AML-193 (cell line): ENCODE data around the gene ESRRB.

Source experiments
- DNase-seq, 2 experiments: peaks; one replicate each; lab custom pipeline; 2025; lab: John Stamatoyannopoulos, UW

The ESRRB gene

DNA sequence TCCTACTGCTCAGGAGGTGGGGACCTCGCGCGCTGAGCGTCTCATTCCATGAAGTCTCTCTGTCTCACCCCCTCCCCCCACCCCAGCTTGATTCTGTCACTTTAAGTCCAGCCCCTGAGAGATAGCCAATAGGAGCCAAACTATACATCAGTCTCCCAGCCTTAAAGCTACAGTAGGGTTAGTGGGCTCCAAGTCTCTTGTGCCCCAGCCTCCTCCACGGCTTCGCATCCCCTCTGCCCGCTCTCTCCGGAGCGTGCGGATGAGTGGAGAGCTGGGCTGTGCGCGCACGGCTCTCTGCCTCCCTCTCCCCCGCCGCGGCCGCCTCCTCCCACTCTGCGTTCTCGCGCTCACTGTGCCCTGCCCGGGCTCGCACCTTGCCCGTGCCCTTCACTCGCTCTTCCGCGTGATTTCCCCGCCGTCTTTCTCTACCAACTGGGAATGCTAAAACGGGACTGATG, at the start of gene ESRRB:
ESRRB (plus strand) TSS at position 191 of the 458 bp plus-strand sequence; CDS start at position 456, 265 bp downstream.
- no peak for DNase-seq

DNA sequence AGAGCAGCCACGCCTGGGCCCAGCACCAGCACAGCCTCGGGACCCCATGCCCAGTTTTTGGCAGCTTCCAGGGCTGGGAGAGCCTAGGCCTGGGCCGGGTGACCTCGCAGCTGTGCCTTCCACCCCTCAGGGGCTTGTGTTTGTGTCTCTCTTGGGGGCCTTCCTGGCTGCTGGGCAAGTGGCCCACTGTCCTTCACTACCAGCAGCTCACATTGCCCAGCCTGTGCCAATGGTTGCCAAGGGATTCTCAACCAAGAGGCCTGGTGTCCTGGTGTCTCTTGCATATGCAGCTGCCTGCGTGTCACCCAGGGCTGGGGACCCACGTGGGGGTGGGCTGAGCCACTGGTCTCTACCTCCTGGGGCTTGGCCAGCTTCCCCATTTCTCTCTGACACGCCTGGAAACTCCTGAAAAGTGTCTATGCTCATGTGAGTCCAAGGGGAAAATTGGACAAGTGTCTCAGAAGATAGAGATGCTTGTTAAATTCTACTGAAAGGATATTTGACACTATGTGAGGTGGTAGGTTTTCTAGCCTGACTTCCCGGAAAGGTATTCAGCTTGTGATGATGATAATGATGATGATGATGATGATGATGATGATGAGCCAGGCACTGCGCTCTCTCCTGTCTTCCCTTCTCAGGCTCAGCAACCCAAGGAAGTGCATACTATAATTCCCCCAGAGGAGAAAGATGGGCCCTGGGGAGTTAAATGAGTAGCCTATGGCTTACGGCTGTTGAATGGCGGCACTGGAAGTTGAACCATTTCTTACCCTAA, 48.8 kb upstream of the ESRRB start:
- no peak for DNase-seq

DNA sequence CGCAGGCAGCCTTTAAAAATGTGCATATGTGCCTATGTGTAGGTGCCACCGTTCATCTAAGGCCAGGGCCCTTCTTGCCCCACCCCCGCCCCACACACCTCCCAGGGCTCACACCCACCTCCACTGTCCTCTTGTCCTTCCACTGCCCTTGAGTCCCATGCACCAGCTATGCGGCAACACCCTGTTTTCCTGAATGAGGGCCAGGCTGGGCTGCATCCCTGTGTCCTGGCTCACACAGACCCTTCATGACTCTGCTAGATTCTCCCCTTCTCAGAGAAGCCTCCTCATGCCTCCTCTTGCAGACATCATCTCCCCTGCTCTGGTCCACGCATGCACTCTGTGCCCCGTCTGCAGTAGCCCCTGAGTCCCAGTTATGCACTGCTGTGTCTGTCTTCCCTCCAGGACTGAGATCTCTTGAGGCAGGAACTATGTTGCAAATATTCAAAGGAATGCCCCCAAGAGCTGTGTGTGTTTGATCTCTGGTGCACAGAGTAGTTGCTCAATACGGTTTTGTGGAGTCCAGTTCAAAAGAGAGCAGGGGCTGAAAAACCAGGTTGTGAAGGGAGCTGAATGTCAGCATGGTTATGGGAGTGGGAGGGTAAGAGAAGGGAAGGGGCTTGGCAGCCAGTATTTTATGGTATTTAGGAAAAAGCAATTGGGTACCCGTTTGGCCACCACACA, 47.3 kb upstream of the ESRRB start:
- no peak for DNase-seq

DNA sequence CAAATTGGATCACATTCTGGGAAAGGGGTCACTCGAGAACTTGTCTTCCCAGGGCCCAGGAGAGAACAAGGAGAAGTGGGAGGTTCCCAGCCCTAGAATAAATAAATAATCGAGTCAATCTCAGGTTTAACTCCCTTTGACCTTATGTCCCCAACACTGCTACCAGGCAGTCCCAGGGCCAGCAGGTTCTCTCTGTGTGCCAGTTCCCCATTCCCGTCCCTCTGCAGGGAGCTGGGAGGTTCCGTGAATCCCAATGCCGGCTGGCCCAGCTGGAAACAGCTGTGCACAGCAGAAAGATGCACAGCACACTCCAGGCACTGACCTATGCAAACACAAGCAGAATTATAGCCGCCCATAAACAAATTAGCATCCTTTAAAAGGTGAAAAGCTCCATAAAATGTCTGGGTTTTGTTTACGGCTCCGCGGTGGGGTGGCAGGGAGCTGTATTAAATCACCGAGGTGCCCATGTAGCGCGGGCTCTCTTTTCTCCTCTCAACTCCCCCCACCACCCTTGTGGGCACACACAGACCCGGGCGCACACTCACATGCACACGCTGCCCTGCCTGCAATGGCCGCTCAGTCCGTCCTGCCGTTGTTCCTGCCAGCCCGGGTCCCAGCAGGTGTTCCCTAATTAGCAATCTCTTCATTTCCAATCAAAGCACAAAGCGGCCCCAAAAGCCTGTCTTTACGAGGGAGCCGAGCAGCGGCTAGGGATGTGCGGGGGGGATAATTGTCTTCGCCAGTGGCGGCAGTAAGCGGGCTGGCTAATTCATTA, 46.6 kb upstream of the ESRRB start:
- DNase-seq: no peak

DNA sequence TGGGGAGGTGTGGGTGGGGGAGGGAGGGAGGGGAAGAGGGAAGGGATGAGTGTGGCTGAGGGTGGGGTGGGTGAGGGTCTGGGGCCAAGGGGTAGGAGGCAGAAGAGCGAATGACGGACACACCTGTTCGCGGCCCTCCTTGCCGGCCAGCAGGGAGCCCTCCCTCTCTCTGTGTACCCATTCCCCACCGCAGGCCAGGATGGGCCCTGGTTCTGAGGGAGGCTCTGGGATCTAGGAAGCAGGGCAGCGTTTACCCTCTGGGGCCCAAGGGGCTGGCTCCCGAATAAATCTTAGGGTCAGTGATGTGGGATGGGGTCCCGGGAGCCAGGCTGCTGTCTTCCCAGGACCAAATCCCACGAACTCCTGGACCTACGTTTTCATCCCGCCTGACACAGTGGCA, 46.0 kb upstream of the ESRRB start:
- DNase-seq: no peak

DNA sequence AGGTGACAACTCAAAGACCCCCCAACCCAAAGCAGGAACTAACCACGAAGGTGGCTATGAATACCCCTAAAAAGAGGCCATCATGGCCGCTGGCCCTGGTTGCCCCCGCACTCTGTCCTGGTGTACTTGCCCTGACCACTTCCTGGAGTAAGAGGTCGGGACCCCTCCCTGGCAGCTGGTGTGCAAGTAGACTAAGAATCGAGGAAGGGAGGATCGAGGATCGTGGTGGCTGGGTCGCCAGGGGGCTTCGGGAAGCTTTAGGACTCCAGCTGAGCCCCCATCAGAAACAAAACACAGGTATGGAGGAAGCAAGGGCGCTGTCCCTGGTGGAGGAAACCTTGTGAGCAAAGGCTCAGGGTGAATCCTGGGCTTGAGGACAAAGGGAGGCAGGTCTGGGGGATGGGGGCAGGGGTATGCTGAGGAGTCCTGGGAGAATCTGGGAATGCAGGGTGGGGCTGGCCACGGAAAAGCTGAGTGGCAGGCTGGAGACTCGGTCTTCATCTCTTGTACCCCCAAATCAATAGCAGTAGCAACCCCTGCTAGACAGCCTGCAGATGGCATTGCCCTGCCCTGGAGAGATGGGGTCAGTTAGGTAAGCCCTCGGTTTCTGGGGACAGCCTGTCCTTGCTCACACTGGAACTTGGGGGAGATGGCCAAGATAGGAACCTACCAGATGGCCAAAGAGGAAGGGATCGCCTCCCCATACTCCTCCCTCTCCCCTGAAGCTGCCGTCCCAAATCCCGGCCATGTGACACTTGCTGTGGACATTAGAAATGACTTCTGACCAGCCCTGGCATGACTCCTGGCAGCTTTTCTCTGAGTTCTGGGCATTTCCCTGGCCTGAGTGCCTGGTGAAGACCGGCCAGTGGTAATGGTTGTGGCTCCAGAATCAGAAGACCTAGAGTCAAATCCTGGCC, 45.3 kb upstream of the ESRRB start:
- DNase-seq: no peak

DNA sequence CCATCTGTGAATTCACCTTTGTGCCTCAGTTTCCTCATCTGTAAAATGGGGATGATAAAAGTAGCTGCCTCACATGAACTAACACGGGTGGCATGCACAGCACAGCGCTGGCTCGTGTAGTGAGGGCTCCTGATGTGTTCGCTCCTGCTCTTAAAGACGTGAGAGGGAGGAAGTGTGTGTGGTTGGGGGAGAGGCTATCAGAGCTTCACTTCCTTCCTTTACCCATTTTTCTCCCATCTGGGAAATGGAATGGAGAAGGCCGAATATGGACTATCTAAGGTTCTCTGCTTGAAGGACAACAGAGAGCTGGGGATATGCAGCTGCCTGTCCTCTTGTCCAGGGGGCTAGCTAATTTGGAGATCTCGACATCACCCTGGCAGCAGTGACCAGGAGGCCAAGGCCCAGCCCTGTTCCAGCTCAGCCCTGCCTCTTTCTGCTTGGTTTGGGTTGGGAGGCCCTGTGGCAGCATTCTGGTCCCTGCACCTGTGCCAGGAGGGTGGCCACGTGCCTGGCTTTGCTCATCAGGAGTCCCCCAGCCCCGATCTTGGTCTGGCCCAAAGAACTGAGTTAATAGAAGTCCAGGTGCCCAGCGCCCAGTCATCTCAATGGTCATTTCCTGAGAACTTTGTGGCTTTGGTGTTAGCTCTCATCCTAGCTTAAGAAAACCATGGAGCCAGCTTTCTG, 44.5 kb upstream of the ESRRB start:
- no peak for DNase-seq

DNA sequence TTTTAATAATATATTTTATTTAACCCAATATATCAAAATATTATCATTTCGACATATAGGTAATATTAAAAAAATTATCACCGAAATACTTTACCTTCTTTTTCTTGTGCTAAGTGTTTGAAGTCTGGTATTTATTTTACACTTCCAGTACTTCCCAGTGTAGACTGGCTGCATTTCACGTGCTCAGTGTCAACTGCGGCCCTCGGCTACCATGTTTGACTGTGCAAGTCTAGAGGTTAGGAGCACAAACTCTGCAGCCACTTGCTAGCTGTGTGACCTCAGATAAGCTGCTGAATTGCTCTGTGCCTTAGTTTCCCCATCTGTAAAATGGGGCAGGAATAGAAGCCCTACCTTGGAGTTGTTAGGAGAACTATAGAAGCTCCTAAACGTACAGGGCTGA, 42.3 kb upstream of the ESRRB start:
- no peak for DNase-seq

DNA sequence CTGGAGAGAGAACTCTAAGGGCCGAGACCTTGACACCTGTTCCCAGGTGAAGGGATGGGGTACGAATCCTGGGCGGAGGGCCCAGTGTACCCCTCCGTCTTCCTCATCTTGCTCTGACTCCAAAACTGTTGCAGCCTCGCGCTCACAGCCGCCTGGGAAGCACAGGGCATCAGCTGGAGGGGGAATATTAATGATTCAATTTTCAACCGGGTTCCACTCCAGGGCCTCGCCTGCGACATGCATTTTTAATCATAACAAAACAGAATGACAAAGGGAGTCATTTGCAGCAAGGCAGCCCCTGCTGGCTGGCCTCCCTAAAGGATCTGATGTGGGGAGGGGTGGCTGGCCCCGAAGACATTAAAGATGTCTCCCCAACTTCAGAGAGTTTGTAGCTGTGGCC, 41.6 kb upstream of the ESRRB start:
- DNase-seq: no peak

DNA sequence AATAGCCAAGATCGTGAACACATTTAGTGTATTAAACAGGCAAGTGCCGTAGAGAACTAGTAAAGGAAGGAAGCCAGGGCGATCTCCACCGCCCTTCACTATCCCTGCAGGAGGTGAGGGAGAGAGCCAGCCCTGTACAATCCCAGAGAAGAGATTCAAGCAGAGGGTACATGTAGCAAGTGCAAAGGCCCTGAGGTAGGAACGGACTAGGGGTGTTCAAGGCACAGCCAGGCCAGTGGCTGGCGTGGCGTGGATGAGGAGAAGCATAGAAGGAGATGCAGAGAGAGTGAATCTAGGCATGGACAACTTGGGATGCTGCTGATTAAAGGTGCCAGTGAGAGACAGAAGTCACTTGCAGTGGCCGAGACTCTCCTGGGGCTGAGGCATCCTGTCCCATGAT, 39.1 kb upstream of the ESRRB start:
- DNase-seq: no peak

DNA sequence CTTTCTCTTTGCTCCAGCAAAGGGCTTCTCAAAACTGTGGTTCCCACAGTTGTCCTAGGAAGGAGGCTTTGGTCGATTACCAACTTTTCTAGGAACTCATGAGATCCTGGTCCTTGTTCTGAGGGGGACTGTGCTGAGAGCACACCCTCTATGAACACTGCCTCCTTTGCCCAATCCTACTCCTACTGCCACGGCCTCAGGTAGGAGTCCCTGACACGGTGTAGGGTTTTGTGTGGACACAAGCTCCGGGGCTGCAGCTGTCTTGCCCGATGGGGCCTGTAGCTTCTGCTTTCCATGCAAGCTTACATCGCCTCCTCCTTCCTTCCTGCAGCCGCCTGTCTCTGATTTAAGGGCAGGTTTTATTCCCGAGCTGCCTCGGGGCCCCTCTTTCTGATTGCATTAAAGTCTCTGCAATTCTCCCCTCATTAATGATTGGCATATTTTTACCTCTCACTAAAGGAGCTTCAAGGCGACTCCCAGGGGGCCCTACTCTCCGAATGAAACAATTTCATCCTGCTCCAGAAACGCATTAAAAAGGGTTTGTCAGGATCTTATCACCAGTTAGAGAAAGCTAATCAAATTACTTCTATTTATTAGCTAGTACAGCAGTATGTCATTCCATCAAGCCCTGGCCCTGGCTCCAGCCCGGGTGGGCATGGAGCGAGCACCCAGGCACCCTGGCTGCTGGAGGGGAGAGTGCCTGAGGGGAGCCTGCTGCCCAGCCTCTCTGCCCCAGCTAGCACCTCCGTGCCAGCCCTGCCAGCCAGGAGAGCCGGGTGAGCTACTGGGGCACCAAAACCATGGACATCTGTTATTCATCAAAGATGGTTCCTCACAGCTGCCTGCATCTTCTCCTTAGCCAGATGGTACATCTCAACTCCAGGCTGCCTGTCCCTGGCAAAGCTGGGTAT, 38.0 kb upstream of the ESRRB start:
- DNase-seq: no peak

DNA sequence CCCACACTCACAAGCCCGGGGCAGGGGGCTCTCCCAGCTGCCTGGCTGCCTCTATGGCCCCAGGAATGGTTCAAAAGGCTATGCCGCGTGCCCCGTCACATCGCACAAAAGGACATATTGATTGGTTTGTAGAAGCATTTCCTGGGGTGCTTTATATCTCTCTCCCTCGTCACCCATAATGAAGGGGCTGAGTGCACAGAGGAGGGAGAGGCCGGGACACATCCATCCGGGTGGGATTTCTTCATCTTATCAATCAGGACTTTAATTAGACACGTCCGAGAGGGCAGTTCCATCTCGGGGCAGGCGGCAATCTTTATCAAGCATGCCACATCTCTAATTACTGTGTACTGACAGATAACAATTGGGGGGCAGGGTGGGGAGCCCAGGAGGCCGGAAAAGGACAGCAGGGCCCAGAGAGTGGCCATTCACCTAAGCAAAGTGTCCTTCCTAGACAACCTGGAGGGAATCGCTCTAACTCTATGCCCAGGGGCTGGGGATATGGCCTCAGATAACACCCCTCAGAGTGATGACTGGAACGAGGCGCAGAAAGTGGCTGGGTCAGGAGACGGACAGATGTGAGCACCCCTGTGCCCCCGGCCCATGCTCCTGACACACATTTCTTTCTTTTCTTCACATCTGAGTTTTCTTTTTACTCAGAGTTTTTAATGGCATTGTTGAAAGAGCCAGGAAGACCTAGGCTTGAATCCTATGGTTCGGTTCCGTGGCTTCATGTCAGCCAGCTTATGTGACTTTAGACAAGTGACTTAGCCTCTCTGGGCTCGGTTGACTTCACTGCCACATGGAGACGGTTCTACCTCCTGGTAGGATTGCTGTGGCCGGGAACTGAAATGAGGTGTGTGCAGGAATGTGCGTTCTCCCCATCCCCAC, 36.0 kb upstream of the ESRRB start:
- no peak for DNase-seq

DNA sequence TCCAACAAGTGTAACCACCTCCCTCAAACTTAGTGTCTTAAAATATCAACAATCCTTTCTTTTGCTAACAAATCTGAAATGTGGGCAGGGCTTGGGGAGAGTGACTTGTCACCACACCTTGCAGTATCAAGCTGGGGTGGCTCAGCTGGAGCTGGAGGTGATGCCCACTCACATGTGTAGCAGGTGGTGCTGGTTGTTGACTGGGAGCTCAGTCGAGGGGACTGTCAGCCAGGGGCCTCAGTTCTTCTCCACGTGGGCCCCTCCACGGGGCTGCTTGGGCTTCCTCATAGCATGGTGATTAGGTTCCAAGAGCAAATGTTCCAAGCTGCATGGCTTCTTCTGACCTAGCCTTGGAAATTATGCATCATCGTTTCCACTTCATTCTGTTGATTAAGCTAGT, 32.6 kb upstream of the ESRRB start:
- DNase-seq: no peak

DNA sequence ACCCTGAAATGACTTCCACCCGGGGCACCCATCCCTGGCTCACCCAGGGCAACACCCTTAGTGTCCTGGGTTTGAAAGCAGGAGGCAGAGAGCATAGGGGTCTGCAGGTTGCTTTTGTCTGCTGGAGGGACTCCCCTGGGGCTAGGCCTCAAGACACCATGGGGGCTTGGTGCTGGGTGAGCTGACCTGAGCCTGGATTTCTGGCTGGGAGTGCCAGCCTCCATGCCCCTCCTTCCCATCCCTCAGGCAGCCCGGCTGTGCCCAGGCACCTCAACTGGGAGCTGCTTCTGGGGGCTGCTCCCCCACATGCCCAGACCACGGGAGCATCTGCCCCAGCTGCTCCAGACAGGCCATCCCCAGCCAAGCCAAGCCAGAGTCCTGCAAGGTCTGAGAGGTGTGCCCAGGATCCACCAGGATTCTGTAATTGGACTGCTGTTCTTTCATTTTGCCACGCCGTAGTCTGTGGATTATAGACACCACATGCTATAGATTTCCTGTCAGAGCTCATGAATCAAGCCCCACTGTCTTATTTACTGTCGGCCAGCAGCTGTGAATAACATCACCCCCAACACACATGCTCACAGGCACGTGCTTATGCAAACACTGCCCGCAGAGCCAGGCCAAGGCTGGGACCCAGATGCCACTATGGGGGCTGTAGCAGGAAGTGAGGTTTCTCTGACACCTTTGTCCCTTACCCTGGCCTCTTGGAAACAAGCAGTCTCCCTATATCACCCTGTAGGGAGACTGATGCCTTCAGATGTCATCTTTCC, 29.4 kb upstream of the ESRRB start:
- no peak for DNase-seq

DNA sequence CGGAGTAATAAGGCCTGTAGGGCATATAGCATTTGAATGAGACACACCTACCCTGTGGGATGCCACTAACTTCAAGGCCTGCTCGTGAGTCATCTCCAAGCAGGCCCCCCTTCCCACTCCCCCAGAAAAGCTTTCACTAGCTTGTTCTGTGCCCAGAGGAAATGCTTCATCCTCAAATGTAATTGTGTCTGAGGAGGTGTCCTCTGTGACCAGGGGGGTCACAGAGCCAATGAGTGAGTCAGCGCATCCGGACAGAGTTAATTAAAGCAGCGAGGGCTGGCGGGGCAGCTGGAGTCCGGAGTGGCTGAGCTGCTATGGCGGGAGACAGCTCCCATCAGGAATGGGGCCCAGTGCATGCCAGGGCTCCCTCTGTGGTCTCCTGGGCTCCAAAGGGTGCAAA, 27.0 kb upstream of the ESRRB start:
- no peak for DNase-seq

DNA sequence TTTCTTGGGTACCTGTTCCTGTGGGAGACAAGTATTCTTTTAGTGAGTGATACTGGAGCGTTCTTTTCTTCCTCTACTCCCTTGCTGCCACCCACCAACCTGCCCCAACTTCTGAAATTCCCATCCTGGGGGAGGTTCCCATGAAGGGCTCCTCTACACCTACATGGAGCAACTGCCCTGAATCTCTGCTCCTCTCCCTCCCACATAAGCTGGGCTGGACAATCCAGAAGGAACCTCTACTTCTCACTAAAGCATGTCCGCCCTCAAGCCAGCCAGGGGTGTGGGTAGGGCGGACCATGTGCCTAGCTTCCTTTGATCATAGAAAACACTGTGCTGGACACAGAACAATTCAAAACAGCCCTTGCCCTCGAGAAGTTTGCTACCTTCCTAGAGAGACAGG, 25.9 kb upstream of the ESRRB start:
- DNase-seq: no peak

DNA sequence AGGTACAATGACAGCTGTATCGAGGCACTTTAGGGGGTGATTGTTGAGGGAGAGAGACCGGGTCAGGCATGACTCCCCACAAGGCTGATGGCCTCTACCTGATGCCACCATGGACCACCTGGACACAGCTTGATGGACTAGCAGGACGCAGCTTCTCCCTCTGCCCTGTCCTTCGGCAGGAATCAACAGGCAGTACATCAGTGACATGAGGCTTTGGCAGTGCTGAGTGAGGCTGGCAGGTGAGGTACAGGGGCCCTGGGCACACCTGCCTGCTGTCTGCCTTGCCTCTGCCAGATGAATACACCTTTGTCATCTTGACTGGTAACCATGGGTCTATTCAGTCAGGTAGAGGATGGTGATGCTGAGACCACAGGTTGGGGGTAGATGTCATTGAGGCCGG, 25.3 kb upstream of the ESRRB start:
- DNase-seq: no peak

DNA sequence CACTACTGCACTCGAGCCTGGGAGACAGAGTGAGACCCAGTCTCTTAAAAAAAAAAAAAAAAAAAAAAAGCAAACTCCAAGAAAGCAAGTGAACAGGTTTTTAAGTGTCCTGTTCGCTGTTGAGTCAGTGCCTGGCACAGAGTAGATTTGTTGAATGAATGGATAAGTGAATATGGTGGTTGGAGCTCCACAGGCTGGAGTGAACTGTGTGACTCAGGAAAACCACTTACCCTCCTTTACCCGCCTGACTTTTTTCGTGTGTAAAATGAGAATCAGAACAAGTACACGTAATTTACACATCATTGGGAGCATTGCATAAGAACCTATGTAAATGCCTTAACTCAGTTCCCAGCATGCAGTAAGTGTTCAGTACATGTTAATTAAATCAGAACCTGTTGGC, 24.0 kb upstream of the ESRRB start:
- no peak for DNase-seq
